Measurements from ENCODE around the gene AMER2.

- TF ChIP-seq CTCF (IDR thresholded peaks at IDR 0.05) = no peak
- no peak for TF ChIP-seq POLR2A (IDR thresholded peaks at IDR 0.05)
Observed at GRCh38 chr13:25172303-25172630, 179 bp upstream of the AMER2 start.

Data from testis (tissue), 2 donors.